Small intestine (tissue), 7 donors: Measurements from ENCODE around the gene BFSP2. TPM values are rescaled to one million over a fixed set of nuclear protein-coding genes. Genes with fewer than 3 reads are reported as not detected.
A peak's percentile ranks its signal among the peaks of the same experiment; 100 is the strongest.

Experiments used
- DNase-seq, 2 donors: peaks; one replicate each; pipeline versions ENCODE4 v3.0.0 to v3.0.0-alpha.2; 2013
- FAIRE-seq: peaks from 2 replicates; lab custom pipeline; 2012; peaks lifted over from hg19 to GRCh38; lab: Jason Lieb, UNC
- H3K27ac ChIP-seq, 3 donors: one replicate each; pipeline ENCODE4 v1.5.1; 2013; ENCODE audit warnings: low read length in 2 of 3, mild to moderate bottlenecking in 2 of 3, control low read depth in 1 of 3, inconsistent platforms in 1 of 3, low read depth in 1 of 3, moderate library complexity in 1 of 3
- H3K27me3 ChIP-seq, 3 donors: one replicate each; pipeline ENCODE4 v1.6.1; 2013; ENCODE audit warnings: low read length in 3 of 3, inconsistent platforms in 1 of 3; ENCODE audit not compliant: control insufficient read depth in 3 of 3, insufficient read depth in 3 of 3
- H3K36me3 ChIP-seq, 3 donors: one replicate each; pipeline ENCODE4 v1.6.1; 2013; ENCODE audit warnings: low read length in 3 of 3, inconsistent platforms in 1 of 3, low read depth in 1 of 3, mild to moderate bottlenecking in 1 of 3, moderate library complexity in 1 of 3; ENCODE audit not compliant: control insufficient read depth in 3 of 3, insufficient read depth in 2 of 3
- H3K4me1 ChIP-seq, 3 donors: one replicate each; pipeline ENCODE4 v1.6.1; 2013; ENCODE audit warnings: low read length in 2 of 3, inconsistent platforms in 1 of 3, low read depth in 1 of 3, mild to moderate bottlenecking in 1 of 3, moderate library complexity in 1 of 3; ENCODE audit not compliant: control insufficient read depth in 3 of 3, insufficient read depth in 2 of 3
- H3K4me3 ChIP-seq, 3 donors: one replicate each; pipeline ENCODE4 v1.5.1; 2013; ENCODE audit warnings: low read length in 3 of 3, control low read depth in 1 of 3, inconsistent platforms in 1 of 3, low read depth in 1 of 3, mild to moderate bottlenecking in 1 of 3, moderate library complexity in 1 of 3
- H3K9me3 ChIP-seq, 2 donors: one replicate each; pipeline ENCODE4 v1.6.1; 2013; ENCODE audit warnings: low read depth in 1 of 2, low read length in 1 of 2; ENCODE audit not compliant: control insufficient read depth in 2 of 2, insufficient read depth in 1 of 2
- WGBS, 3 donors: extraction: QIAGEN DNeasy Blood & Tissue Kit; methylation state at CpG; one replicate each; pipeline ENCODE4 v1.1.7; 2013; 5-methylcytosine and 5-hydroxymethylcytosine counted together
- polyA plus RNA-seq, 4 donors: library from polyadenylated mRNA; stranded (reverse) in 3 of 4; unstranded in 1 of 4; fragments of 200-250 nt in 3 of 4; fragments of 120-200 nt in 1 of 4; gene quantifications; one replicate each; pipeline versions ENCODE4 v1.2.1 to v1.2.3, GENCODE V29; 2013
- donor health status: healthy with polysubstance abuse.
- donor health status: control.
- donor health status: control.
- donor health status: Bipolar disorder and iron deficiency.
- donor health status: healthy.

Gene BFSP2
- polyA plus RNA-seq, 4 donors: 1.3 TPM; not detected in 3

- no peak for FAIRE-seq
- Histone ChIP-seq H3K9me3 (peaks cover 0 to 6% of the 10 kb centered on the region in 2 donors), H3K36me3 (no peaks in the 10 kb centered on the region), H3K27me3 (no peaks in the 10 kb centered on the region), H3K4me3 (no peak overlapping the region), H3K4me1 (no peaks in the 10 kb centered on the region), H3K27ac (no peak overlapping the region)
- WGBS, 3 donors: 79 to 89% (median 89%) methylated on average over 2 of the region's 2 CpGs
- no peak for DNase-seq
Observed at GRCh38 chr3:133439563-133439962, 39.7 kb downstream of the BFSP2 start.

GRCh38 chr3:133440652-133441051, 40.8 kb downstream of the BFSP2 start:
- no peaks in the 10 kb centered on the region for H3K27me3 ChIP-seq
- H3K27ac ChIP-seq: no peak overlapping the region
- H3K4me3 ChIP-seq: no peak overlapping the region
- no peaks in the 10 kb centered on the region for H3K4me1 ChIP-seq
- FAIRE-seq: no peak
- 87 to 93% (median 90%) methylated on average over 2 of the region's 2 CpGs for WGBS, 3 donors
- DNase-seq: no peak
- no peaks in the 10 kb centered on the region for H3K36me3 ChIP-seq
- peaks cover 0 to 6% of the 10 kb centered on the region in 2 donors for H3K9me3 ChIP-seq

GRCh38 chr3:133441867-133442270, 42.0 kb downstream of the BFSP2 start:
- Histone ChIP-seq H3K36me3 (no peaks in the 10 kb centered on the region), H3K4me3 (no peak overlapping the region), H3K27ac (peak overlapping the region in 1 of 3 donors; percentile 69), H3K4me1 (no peaks in the 10 kb centered on the region), H3K27me3 (no peaks in the 10 kb centered on the region), H3K9me3 (peaks cover 0 to 6% of the 10 kb centered on the region in 2 donors)
- DNase-seq (peak in 1 of 2 donors; percentile 18), FAIRE-seq (no peak)
- 50 to 65% (median 54%) methylated on average over 3 of the region's 3 CpGs for WGBS, 3 donors

GRCh38 chr3:133442518-133442917, 42.7 kb downstream of the BFSP2 start:
- H3K4me3 ChIP-seq: no peak overlapping the region
- no peak overlapping the region for H3K27ac ChIP-seq
- no peaks in the 10 kb centered on the region for H3K4me1 ChIP-seq
- no peaks in the 10 kb centered on the region for H3K27me3 ChIP-seq
- no peak for FAIRE-seq
- DNase-seq: no peak
- H3K36me3 ChIP-seq: no peaks in the 10 kb centered on the region
- peaks cover 0 to 6% of the 10 kb centered on the region in 2 donors for H3K9me3 ChIP-seq
- WGBS, 3 donors: 71 to 85% (median 71%) methylated on average over 1 of the region's 1 CpG

GRCh38 chr3:133443649-133444422, 44.0 kb downstream of the BFSP2 start:
- FAIRE-seq (no peak), DNase-seq (peak in 1 of 2 donors; percentile 22)
- Histone ChIP-seq H3K27me3 (no peaks in the 10 kb centered on the region), H3K36me3 (no peaks in the 10 kb centered on the region), H3K27ac (no peak overlapping the region), H3K9me3 (peaks cover 0 to 6% of the 10 kb centered on the region in 2 donors), H3K4me3 (no peak overlapping the region), H3K4me1 (no peaks in the 10 kb centered on the region)
- WGBS, 3 donors: 21 to 40% (median 23%) methylated on average over 5 of the region's 5 CpGs

- Histone ChIP-seq H3K27ac (no peak overlapping the region), H3K27me3 (no peaks in the 10 kb centered on the region), H3K9me3 (peaks cover 0 to 6% of the 10 kb centered on the region in 2 donors), H3K4me1 (no peaks in the 10 kb centered on the region), H3K4me3 (no peak overlapping the region), H3K36me3 (no peaks in the 10 kb centered on the region)
- DNase-seq: no peak
- no peak for FAIRE-seq
- WGBS, 3 donors: 77 to 92% (median 84%) methylated on average over 4 of the region's 4 CpGs
Observed at GRCh38 chr3:133444423-133444774, 44.5 kb downstream of the BFSP2 start.

GRCh38 chr3:133445108-133445507, 45.3 kb downstream of the BFSP2 start:
- FAIRE-seq (no peak), DNase-seq (no peak)
- 73 to 84% (median 75%) methylated on average over 2 of the region's 2 CpGs for WGBS, 3 donors
- H3K4me1 ChIP-seq: no peaks in the 10 kb centered on the region
- no peaks in the 10 kb centered on the region for H3K27me3 ChIP-seq
- H3K9me3 ChIP-seq: peaks cover 0 to 2% of the 10 kb centered on the region in 2 donors
- no peaks in the 10 kb centered on the region for H3K36me3 ChIP-seq
- H3K27ac ChIP-seq: no peak overlapping the region
- H3K4me3 ChIP-seq: no peak overlapping the region

- no peak for FAIRE-seq
Observed at GRCh38 chr3:133447750-133448477, 48.1 kb downstream of the BFSP2 start.

More at GRCh38 chr3:133447750-133448477, 48.1 kb downstream of the BFSP2 start:
- Histone ChIP-seq H3K9me3 (no peaks in the 10 kb centered on the region), H3K27ac (peak overlapping the region in 1 of 3 donors; percentile 27), H3K27me3 (no peaks in the 10 kb centered on the region), H3K36me3 (no peaks in the 10 kb centered on the region), H3K4me1 (no peaks in the 10 kb centered on the region), H3K4me3 (no peak overlapping the region)
- 59 to 71% (median 69%) methylated on average over 4 of the region's 4 CpGs for WGBS, 3 donors
- no peak for DNase-seq
